Activated CD4-positive, CD25-positive, alpha-beta regulatory T cell treated with anti-CD3 and anti-CD28 coated beads, Interleukin-2, amount 50 U/mL, for 24 hours (primary cell): Measurements from ENCODE around the gene FZD4.
"Not testable (repeated sequence)": the region's sequence is repeated elsewhere in the genome, so short reads cannot be mapped to it uniquely, and the experiment has no call there.

Source experiments
- ATAC-seq, 2 donors: fragments of 150-1000 bp; cut with Tn5 transposase; one replicate each; pipeline ENCODE4 v1.10.0; 2021; ENCODE audit warnings: mild to moderate bottlenecking in 1 of 2, moderate library complexity in 1 of 2

FZD4 gene

DNA sequence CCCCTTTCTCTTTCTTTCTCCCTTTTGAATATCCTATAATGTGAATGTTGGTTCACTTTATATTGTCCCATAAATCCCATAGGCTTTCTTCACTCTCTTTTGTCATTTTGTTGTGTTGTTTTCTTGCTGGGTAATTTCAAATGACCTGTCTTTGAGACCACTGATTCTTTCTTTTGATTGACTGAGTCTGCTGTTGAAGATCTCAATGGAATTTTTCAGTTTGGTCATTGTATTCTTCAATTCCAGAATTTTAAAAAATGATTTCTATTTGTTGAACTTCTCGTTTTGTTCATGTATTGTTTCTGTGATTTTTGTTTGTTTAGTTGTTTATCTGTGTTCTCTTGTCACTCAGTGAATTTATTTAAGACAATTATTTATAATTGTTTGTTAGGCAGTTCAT, 17.5 kb upstream of the FZD4 start:
- no peak for ATAC-seq

DNA sequence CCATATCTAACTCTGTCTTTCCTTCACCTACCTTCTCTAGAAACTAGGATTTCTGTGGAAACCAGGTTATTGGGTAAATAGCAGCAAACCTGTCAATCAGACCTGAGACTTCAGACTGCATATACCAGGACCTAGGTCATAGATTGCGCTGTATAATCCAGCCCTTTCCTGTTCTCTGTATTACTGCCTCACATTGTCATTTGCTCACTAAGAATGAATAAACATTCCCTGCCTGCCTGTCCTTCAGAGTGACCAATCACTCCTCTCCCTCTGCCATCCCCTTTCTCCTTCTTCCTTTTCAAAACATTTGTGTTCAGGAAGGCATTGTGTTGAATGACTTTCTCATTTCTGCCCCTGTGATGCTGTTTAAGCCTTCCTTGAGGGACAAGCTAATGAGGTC, 14.1 kb upstream of the FZD4 start:
- no peak for ATAC-seq

DNA sequence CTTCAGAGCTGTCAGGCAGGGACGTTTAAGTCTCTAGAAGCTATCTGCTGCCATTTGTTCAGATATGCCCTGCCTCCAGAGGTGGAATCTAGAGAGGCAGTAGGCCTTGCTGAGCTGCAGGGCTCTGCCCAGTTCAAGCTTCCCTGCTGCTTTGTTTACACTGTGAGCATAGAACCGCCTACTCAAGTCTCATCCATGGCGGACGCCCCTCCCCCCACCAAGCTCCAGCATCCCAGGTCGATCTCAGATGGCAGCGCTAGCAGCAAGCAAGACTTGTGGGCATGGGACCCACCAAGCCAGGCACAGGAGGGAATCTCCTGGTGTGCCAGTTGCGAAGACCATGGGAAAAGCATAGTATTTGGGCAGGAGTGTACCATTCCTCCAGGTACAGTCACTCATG, 12.4 kb upstream of the FZD4 start:
- not testable (repeated sequence) for ATAC-seq

DNA sequence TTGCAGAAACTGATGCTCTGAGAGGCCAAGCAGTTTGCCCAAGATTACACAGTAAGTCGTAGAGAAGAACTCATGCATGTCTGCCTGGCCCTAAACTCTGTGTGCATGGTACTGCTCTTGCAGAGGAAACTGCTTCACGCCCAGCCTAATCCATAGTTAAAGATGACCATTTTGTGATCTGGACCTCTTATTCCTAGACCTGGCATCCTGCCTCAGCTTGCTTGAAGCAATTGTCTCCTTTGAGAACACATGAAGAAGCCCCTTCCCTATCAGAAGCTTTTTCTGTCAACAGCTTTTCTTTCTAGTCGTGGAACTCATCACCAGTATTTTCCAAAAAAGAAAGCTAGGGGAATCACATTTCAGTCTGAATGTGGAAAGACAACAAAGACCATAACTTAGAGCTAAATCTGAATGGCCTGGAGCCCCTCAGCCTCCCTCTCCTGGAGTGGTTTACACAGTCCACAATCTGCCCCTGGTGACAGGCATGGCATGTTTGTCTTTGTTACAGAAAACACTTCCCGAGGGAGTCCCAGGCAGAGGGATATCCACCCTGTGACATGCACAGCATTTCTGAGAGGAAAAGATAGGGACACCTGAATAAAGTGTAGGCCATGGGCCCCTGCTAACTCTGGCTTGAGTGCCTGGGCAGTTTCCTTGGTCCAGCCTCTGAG, 2.9 kb upstream of the FZD4 start:
- no peak for ATAC-seq

DNA sequence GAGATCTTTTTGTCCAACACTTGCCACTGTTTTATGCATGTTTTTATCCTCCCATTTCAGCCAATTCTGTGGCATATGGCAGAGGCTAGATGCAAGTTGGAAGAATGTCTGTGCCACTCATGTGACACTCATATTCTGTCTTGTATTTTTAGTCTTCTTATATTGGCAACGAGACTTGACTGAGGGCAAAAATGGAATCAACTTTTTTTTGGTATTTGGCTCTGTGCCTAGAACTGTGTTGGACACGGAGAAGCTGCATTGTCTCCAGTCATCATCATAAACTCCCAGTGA, 1.7 kb upstream of the FZD4 start:
- no peak for ATAC-seq

DNA sequence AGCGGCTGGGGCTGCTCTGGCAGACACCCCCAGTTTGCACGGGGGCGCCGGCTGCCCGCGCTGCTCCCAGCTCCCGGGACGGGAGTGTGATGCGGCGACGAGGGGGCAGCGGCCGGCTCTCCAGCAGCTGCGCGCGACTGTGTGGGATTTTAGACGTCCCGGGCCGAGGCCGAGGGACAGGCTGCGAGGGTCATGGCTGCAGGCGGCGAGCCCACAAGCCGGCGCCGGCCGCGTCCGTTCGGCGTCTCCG, 159 bp downstream of the FZD4 start:
- ATAC-seq, result no peak

DNA sequence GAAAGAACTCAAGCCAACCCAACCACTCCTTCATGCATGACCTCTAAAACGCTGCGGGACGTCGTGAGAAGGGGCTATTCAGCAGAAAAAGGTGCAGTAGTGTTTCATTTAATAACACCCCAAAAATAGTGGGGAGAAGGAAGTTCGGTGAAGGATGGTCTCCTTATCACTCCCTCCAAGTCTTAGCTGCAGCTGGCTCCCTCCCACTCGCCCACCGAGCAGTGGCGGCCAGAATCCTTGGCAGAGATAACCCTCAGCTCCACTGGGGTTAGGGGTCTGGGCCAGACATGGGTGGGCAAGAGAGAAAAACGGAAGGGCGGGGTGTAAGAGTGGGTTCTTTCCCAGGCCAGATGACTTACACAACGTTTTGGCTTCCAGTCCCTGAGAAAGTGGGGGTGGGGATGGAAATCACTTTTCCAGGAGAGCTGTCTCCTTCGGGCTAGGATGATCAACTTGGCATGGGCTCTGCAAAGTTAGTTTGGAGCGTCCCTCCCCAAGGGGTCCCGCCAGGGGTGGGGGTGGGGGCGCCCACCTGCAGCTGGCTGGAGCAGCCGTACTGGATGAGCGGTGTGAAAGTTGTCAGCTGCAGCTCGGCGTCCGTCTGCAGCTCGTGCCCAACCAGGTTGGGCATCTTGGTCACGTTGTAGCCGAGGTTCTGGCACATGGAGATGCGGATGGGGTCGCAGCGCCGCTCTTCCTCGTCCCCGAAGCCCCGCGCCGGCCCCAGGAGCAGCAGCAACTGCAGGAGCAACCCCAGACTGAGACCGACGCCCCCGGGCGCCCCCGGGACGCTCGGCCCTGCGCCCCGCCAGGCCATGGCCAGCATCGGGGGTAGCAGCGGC, 705 bp downstream of the FZD4 start:
- no peak for ATAC-seq

DNA sequence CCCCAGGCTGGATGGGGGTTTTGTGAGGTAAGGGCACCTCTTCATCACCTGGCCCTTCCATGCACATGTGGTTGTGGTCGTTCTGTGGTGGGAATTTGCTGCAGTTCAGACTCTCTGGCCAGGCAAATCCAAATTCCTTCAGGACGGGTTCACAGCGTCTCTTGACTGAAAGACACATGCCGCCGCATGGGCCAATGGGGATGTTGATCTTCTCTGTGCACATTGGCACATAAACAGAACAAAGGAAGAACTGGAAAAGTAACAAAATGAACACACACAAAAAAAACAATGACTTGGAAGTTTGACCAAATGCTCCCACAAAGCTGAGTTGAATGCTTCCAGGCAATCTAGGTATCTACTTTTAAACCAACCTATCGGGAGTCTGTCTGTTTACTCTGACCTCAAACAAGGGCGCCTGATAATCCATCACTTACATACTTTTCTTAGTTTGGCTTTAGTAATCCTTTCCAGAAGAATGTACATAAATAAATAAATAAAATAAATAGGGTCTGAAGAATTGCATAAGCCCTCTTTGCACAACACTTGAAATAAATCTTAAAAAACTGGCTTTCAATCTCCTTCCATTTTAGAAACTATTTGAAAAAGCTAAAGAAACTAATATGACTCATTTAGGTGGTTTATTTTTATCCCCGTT, 2.8 kb downstream of the FZD4 start:
- no peak for ATAC-seq

DNA sequence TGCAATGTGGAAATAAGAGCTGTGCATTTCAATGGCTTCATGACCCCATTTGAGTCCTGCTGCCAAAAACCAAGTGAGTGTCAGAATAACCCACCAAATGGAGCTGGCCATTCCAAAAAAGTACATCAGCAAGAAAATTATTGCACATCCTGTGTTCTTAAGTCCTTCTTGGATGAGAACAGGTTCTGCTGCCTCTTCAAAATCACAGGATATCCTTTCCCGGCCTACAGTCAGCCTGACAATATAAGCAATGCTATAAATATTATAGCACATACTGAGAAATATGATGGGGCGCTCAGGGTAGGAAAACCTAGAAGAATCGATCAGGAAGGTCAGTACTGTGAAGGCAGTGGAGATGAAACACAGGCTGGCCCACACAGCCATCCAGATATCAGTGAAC, 3.5 kb downstream of the FZD4 start:
- ATAC-seq, result no peak

DNA sequence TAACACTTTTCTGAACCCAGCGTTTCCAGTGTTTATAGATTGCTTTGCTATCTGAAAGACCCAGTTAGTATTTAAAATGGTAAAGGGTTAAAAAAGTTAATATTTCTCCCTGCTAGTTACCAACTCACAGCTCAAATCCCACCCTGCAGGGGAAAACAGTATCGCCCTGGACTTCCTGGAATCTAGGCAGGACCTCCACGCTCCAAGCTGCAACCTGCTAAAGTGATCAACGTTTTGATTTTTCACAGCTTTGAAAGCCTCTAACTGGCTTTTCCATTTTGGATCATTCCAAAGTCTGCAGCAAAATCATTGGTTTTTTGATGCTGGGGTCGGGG, 4.6 kb downstream of the FZD4 start:
- ATAC-seq, result no peak

DNA sequence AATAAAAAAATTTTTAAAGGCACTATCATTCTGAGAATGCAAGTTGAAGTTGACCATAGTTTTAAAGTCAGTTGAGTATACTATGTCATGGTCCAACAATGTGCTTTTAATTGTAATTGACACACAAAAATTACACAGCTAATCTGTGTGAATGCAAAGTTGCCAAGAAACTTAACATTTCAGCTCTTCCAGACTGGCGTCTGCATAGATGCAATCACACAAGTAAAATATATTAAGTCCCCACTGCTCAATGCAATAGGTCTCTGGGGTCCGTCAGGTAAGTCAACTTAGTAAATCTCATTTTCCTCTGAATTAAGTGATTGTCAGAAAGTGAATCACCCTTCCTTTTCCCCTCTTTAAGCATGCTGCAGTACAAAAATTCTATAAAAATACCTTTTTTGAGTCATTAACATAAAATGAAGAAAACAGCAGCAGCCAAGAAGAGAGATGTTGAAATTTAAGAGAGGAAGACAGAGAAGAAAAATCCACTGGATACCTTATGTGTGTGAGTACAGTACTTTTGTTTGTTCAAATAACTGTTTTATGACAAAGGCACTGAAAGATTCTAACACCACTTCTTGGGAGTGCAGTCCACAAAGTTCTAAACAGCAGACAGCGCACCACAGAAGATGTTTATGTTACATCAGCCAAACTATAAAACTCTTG, 5.1 kb downstream of the FZD4 start:
- no peak for ATAC-seq

DNA sequence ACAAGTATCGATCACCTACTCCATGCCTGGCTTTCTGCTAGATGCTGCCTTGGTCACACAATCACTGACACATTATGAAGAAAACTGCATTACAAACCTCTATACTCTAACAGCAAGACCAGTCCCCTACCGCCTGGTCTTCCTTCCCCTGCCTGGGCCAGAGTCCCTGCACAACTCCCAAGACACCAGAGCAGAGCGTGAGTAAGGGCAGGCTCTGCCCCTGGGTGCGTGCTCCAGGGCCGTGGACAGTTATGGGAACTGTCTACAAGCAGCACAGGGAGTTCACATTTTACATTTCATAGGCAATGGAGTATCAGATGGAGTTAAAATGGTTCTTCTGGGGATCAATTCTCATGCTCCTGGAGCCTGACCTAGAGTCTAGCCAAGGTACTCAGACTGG, 6.5 kb downstream of the FZD4 start:
- ATAC-seq, result no peak

DNA sequence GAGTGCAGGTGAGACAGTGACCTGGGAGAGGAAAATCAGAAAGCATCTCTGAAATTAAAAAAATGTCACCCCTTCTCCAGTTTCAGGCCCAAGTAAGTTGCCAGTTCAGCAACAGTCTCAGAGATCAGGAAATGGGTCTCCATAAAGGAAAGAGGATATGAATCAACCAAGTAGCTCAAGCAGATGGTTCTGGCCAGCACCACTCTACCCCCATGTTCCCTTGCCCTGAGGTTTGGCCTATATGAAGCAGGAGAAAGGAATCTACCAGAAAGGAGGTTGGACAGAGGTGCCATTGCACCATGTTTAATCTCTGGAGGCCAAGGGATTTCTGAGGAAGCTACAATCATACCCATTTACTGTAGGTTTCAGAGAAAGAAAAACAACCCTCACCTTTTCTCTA, 7.7 kb downstream of the FZD4 start:
- no peak for ATAC-seq

DNA sequence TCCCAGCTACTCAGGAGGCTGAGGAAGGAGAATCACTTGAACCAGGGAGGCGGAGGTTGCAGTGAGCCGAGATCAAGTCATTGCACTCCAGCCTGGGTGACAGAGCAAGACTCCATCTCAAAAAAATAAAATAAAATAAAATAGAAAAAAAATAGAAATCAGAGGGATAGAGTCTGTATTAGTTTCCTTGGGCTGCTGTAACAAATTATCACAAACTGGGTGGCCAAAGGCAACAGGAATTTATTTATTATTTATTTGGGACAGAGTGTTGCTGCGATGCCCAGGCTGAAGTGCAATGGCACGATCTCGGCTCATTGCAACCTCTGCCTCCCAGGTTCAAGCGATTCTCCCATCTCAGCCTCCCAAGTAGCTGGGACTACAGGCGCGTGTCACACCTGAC, 11.7 kb downstream of the FZD4 start:
- ATAC-seq, result not testable (repeated sequence)

DNA sequence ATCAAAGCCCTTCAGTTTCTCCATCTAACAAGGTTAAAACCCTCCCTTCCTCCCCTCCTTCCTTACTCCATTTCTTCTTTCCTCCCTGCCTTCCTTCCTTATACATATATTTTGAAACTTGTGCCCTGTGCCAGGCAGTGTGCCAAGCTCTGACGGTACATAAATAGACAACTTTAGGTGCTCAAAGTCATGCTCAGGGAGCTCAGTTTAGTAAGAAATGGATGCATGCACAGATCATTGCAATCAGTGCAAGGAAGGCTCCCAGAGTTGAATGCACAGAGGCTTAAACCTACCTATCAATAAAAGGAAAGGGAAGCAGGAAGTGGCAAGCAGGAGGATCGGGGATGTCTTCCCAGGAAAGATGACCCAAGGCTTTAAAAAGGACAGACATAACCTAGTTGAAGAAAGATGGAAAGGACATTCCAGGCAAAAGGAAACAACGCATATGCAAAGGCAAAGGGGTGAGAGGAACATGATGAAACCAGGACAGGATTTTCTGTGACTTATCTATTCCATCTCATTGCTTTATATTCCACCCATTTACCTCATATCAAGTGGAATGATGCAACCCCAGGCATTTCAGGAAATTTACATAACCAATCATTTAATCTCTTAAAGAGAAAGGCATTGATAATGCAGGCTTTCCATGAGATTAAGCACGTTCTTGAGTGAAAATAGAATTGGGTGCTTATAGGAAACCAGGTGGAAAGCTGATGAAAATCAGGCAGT, 13.2 kb downstream of the FZD4 start:
- no peak for ATAC-seq

DNA sequence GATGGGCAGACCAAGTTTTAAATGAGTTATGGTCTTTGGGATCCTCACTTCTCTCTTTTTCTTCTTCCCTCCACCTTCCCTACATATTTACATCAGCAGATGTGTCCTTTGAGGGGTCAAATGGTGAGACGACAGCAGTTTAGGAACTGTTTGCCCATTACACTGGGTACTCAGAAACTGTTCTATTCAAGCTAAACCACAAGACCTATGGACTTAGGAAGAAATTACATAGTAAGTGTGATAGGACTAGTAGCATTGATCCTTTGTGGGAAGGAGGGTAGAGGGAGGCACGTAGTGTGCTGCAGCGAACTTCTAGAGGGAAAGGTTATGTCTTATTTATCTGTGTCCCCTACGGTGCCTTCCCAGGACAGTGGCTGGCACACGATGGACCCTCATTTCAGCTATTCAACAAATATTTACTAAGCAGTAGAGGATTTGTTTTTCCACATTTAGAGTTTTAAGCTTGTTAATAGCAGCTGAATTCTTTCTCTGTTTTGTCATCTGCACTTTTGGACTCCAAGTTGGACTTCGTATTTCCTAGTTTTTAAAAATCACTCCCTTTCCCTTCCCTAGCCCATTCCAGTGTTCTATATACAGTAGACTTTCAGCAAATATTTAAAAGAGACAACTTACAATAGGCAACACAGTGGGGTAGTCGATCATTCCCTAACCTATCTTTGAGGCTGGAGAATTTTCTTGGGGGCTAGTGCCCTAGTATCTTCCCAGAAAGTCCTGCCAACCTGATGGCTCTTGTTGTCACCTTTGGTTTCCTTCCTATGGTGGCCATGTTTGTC, 13.9 kb downstream of the FZD4 start:
- ATAC-seq, result no peak

DNA sequence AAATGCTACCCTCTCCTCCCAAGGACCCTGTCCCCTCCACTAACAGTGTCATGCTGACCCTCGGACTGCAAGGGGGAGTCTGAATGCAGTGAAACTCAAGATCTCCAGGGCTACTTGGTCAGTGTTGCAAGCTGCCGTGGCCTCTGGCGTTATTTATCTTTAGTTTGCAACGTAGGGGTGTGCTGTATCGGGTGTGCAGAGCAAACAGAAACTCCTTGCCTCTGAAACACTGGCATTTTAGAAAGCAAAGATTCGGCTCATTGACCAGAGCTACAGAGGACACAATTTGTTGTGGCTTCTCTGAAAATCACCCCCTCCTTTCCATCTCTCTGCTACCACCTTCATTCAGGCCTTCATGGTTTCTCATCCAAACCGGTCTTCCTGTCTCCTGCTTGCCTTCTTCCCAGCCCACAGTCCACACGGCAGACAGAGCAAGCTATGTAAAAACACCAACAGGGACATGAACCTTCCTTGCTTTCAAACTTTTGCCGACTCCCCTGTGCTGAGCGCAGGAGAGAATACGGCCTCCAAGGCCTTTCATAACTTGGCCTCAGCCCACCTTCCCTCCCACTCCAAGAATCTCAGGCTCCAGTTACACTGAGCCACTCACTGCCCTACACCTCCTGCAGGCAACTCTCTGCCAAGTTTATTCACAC, 14.9 kb downstream of the FZD4 start:
- no peak for ATAC-seq

DNA sequence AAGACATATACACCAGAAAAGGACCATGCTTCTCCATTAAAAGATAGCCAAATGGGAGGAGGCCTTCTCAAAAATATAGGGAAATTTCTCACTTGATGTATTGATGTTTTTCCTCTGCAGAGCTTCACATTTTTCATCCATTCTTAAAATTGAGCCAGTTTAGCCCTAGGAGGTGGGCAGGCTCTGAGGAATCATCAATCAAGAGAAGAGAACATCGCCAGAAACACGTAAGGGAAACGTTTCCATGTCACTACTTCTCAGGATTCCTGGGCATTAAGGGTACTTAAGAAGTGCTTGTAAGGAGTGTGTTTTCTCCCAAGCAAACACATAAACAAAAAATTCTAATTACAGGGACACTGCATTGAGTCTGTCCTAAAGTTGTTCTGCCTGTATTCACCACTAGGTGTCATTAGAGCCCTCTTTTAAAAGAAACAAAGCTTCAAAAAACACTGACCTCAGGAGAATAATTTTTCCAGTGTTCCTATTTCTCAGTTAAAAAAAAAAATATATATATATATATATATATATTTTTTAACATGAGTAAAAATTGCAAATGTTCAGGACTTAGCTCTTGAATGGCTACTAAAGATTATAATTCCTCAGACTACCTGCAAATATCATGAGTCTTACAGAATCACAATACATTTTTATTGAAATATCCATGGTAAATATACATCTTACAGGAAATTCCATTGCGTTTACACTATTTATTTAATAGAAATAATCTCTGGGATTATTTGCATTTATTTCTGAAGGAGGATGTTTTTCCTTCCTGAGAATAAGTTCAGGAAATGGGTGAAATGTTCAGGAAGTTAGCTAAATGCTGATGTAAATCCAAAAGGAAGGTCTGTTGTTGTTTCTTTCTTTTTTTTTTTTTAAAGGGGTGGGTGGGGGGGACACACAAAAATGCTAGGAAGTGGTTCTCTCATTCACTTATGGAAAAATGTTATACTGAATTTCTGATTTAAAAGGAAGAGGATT, 16.0 kb downstream of the FZD4 start:
- no peak for ATAC-seq

DNA sequence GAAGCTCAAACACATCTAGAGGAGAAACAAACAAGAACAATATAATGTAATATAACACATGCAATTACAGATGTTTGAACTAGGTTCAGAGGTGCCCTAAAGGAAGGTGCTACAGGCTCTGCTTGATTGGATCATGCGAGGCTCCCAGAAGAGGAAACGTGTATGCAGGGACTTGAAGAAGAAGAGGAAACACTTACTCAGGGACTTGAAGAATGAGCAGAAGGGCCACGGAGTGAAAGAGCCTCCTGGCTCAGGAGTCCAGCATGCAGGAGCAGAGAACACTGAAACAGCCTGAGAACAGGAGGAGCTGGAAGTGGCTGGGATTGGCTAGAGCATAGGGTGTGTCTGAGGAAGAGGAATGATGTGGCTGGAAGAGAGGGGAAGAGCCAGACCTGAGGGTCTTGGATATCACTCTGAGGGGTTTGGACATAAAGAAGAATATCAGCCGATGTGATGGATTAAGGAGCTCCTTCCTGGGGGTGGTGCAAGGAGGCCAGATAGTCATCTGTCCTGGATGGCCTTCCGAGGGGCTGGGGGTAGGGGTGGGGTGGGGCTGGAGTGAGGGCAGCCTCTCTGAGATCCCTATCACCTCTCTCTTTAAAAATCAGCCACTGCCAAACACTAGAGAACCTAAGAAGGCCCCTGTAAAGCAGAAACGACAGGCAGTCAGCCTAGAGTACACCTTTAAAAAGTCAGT, 16.8 kb downstream of the FZD4 start:
- no peak for ATAC-seq

DNA sequence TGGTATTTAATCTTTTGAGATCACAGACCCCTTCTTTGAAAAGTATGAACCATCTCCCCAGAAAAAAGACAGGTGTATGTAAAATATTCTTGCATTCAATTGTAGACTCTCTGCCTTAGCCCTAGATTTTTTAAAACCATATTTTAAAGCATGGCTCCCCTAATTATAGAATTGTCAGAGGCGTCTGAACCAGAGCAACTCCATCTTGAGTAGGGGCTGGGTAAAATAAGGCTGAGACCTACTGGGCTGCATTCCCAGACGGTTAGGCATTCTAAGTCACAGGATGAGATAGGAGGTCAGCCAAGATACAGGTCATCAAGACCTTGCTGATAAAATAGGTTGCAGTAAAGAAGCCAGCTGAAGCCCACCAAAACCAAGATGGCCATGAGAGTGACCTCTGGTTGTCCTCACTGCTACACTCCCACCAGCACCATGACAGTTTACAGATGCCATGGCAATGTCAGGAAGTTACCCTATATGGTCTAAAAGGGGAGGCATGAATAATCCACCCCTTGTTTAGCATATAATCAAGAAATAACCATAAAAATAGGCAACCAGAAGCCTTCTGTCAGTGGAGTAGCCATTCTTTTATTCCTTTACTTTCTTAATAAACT, 17.9 kb downstream of the FZD4 start:
- ATAC-seq, result not testable (repeated sequence)
